Epithelial cell of prostate (primary cell): ENCODE measurements around the gene STK24.

Experiments
- DNase-seq: peaks from one replicate; pipeline ENCODE4 v3.0.0-alpha.2; 2011; ENCODE audit warnings: low read depth, low spot score
- H3K27ac ChIP-seq: fragments of 450-650 bp; 2 replicates; pipeline ENCODE4 v1.5.1; 2017; ENCODE audit warnings: mild to moderate bottlenecking

Gene STK24

GRCh38 chr13:98536729-98537128, 40.2 kb downstream of the STK24 start:
- H3K27ac ChIP-seq, result peak overlapping the region; percentile 94
- DNase-seq, result no peak

GRCh38 chr13:98535501-98536354, 41.2 kb downstream of the STK24 start:
- DNase-seq, result peak; percentile 26
- peak overlapping the region; percentile 94 for H3K27ac ChIP-seq

DNA sequence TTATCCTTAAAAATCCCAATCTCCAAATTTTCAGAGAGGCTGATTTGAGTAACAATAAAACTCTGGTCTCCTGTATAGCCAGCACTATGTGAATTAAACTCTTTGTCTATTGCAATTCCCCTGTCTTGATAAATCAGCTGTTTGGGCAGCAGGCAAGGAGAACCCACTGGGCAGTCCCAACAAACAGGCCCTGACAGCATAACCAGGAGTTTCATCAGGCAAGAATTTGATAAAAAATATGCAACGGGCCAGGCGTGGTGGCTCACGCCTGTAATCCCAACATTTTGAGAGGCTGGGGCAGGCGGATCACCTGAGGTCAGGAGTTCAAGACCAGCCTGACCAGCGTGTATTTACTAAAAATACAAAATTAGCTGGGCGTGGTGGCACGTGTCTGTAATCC, 42.1 kb downstream of the STK24 start:
- H3K27ac ChIP-seq, result peak overlapping the region; percentile 94
- DNase-seq, result no peak

- peak overlapping the region; percentile 94 for H3K27ac ChIP-seq
Observed at GRCh38 chr13:98533912-98534311, 43.0 kb downstream of the STK24 start.

DNA sequence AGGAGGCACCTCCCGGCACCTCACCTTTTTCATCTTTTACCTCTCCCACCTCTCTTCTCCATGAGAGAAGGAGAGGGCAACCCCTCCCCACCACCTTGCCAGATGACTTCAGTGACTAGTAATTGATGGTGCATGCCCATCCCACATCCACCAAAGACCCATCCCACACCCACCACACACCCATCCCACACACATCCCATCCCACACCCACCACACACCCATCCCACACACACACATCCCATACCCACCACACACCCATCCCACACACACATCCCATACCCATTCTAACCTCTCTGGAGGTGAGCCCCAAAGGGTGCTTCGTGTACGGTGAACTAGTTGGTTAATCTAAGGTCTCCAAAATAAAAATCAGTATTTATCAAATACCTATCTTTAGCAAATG, 44.7 kb downstream of the STK24 start:
- H3K27ac ChIP-seq, result no peak overlapping the region
- DNase-seq, result no peak

More at GRCh38 chr13:98533912-98534311, 43.0 kb downstream of the STK24 start:
- no peak for DNase-seq

GRCh38 chr13:98530217-98530616, 46.7 kb downstream of the STK24 start:
- no peak overlapping the region for H3K27ac ChIP-seq
- no peak for DNase-seq

DNA sequence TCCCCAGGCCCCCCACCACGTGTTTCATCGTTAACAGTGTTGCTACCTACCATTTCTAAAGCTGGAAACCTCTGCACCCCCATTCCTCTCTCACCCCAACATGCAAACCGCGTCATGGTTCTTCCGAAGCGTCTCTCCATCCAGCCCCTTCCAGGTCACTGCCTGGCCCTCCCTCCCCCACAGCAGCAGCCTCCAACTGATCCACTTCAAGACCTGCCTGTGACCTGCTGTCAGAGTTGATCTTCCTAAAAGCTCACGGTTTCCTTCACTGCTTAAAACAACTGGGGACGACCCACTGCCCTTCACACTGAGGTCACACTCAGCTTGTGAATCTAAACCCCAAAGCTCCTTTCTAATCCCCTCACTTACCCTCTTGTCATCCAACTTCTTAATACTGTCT, 47.7 kb downstream of the STK24 start:
- peak overlapping the region; percentile 10 for H3K27ac ChIP-seq
- DNase-seq, result no peak

- DNase-seq, result no peak
- peak overlapping the region; percentile 10 for H3K27ac ChIP-seq
Observed at GRCh38 chr13:98528663-98529064, 48.2 kb downstream of the STK24 start.

DNA sequence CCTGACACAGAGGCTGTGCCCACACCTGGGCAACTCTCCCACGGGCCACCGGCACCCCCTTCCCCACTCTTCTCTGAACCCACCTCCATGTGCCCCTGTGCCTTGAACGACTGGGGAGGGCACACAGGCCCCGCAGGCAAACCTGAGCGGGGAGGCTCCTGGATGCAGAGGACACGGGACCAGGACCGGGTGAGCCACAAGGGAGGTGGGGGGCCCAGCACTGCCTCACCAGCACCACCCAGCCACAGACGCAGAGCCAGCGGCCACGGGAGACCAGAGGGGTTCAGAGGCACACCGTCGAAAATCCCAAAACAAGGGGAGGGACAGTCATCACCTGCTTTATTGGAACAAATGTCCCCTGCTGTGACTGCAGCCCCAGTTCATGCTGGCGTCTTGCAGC, 49.4 kb downstream of the STK24 start:
- no peak overlapping the region for H3K27ac ChIP-seq

DNA sequence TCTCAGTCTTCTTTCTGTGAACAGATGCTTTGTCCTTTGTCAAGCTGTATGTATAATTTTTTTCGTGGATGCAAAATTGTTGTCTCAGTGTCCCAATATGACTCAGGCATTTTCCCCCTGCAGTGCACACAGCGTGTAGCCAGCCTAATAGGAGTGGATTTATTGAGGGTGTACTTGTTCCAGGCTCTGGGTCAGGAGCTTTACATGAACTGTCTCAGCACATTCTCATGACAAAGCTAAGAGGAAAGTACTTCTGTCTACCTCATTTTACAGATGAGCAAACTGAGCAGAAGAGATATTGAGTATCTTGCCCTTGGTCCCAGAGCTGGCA, 50.8 kb downstream of the STK24 start:
- DNase-seq, result no peak
- no peak overlapping the region for H3K27ac ChIP-seq

More for the DNA sequence above, 49.4 kb downstream of the STK24 start:
- DNase-seq, result no peak

DNA sequence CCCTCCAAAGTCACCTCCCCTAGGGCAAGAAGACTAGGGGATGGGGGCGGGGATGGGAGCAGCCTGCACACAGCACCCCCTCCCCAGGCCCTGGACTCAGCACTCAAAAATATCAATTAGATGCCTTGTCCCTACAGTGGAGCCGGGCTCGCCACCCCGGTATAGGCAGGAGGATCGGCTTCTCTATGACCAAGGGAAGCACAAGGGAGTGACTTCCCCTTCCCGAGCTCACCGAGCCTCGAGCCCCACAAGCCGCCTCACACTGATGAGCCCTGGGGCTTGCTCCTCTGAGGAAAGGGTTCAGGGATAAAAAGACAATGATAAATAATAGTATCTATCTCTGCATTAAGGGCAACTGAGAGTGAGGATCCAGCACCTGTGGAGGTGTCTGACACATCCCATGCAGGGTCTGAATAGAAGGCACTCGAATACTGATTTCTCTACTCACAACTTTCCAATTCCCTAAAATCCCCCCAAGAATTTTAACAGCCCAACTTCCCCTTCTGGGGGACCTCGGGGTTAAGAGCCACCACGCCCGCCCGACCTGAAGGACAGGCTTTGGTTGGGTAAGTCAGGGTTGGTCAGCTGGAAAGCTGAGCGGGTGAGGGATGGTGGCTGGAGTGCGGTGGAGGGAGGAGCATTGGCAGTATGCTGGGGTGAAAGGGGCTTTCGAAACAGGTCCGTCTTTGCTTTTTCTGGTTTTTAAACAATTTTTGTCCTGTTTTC, 51.3 kb downstream of the STK24 start:
- no peak for DNase-seq
- no peak overlapping the region for H3K27ac ChIP-seq

DNA sequence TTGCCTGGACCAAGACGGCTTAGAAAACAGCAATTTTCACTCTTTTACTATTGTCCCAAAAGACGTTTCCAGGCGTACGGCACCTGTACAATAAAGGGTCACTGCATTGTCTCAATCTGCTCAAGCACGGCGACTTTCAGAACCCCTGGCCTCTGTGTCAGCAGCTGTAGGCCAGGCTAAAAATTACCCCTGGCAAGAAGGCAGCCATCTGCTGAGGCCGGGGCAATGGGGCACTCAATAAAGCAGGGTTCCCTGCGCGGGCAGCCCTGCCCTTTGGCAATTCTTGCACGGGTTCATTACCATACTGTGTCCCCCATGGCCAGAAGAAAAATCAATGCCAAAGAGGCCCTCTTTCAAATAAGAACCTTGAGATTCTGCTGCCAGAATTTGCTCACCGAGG, 52.1 kb downstream of the STK24 start:
- H3K27ac ChIP-seq, result no peak overlapping the region
- DNase-seq, result no peak

DNA sequence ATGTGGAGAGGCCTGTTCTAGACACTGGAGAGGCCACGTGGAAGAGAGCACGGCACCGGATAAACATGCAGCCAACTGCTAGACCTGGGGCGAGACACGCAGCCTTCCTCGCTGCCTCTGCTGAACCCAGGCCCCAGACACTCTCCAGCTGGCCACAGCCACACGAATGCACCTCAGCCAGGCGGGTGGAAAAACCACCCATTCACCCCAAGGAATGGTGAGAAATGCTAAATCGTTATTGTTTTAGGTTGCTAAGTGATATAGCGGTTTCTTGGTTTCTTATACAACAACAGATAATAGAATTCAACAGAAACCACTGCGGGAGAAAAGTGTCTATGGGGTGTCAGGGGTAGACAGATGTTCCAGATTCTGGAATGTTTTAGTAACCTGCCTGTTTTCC, 52.5 kb downstream of the STK24 start:
- DNase-seq, result no peak
- H3K27ac ChIP-seq, result no peak overlapping the region

DNA sequence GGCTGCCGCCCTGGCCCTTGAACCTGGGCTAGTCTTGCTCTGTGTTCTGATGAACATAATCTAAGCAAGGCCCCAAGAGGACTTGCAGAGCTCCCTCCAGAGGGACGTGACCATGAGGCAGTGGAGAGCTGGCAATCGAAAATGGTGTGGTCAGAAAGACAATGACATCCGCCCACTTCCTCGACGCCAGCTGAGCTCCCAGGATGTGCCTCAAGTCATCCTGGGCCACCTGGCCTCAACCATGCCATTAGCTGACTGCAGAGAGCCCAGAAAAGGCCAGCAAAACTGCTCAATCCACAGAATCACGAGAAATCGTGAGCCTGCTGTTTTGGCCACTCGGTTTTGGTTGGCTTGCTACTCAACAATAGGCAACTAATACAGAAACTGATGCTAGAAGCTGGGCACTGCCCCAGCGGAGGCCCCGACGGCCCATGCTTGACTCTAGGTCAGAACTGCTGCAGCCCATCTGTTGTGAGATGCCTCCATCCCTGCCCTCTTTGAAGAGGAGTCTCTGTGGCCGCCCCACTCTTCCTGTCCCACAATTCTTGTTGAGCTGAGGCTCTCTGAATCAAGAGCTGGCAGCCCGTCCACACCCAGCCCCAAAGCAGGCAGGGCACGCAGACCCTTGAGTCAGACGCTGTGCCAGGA, 53.3 kb downstream of the STK24 start:
- H3K27ac ChIP-seq, result no peak overlapping the region
- no peak for DNase-seq

DNA sequence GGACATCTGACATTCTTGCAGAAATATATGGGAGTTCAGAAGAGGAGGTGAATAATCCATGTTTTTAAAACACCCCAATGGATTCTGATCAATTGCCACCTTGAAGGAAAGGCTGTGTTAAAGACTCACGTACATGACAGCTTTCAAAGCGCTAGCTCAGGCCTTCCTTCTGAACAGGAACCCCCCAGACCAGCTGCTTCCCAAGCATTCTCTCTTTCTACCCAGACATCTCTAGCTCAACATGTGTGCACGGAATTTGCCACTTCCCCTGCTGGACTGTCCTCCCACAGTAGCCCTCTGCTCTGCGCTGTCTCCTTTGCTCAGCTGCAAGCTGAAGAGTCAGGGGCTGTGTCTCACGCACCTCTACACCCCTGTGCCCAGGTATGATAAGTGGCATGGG, 54.5 kb downstream of the STK24 start:
- H3K27ac ChIP-seq, result no peak overlapping the region
- DNase-seq, result no peak

DNA sequence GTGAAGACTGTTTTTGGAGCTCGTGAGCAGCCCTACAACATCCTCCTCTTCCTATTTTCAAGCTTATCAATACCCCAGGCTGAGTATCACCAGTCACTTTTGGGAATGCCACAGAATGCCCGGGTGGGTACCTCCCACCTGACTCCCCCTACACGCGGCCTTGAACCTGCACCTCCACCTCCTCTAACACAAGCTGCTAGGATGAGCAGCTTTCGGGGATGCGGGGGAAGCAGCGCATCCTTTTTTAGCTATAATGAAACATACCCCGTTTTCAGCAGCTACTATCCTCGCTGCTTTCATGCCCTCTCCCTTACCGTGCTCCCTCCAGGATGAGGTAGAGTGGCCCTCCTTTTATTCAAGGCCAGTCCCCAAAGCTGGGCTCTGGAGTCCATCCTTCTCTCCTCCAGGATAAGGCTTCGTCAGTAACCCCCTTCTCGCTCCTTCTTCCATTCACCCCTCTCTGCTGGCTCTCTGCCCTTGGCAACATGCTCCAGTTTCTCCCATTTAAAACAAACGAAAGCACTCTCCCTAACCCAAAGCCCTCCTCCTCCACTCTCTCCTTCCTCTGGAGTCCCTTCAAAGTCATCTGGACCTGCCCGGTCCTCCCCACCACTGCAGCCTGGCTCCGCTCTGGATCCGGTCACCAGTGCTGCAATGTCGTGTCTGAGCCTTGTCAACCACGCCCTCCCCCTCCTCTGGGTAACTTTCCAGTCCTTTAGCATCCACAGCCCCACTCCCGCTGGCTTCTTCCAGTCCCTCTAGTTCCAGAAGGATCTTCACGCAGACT, 55.3 kb downstream of the STK24 start:
- no peak for DNase-seq
- no peak overlapping the region for H3K27ac ChIP-seq

GRCh38 chr13:98520674-98521449, 56.0 kb downstream of the STK24 start:
- no peak overlapping the region for H3K27ac ChIP-seq
- no peak for DNase-seq

- H3K27ac ChIP-seq, result no peak overlapping the region
- DNase-seq, result no peak
Observed at GRCh38 chr13:98519976-98520375, 56.9 kb downstream of the STK24 start.

GRCh38 chr13:98517576-98518310, 59.2 kb downstream of the STK24 start:
- no peak overlapping the region for H3K27ac ChIP-seq
- DNase-seq, result no peak
